Measurements from ENCODE around the gene ALDH2.
A peak's percentile ranks its signal among the peaks of the same experiment; 100 is the strongest.
"Not testable (repeated sequence)": the region's sequence is repeated elsewhere in the genome, so short reads cannot be mapped to it uniquely, and the experiment has no call there.

The ALDH2 gene

DNA sequence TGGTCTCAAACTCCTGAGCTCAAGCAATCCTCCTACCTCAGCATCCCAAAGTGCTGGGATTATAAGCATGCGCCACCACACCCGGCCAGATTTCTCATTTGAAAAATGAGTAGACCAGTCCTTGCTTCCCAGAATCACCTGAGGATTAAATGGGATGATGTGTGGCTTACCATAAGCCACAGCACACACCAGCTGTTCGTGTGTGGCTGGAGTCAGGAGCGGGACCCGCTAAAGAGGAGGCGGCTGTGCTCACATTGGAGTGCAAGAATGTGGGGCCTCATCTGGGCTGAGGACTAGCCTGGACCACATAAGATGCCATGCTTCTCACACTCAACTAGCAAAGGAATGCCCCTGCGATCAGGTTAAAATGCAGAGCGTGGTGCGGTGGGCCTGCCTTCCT lies 6.7 kb upstream of the ALDH2 start:
- no peak for DNase-seq

DNA sequence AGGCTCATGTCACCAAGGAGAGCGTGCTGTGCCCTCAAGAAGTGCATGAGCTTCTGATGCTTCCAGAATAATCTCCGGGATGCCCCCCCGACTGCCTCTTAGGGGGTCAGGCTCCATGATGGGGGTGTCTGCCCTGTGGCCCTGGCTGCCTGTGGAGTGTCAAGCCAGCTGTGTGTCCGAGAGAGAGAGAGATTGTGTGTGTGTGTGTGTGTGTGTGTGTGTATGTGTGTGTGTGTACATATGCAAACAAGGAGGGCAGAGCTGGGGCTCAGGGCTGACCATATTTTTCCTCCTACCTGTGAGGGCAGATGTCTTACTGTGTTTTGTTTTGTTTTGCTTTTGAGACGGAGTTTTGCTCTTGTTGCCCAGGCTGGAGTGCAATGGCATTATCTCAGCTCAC lies 5.6 kb upstream of the ALDH2 start:
- no peak for DNase-seq

DNA sequence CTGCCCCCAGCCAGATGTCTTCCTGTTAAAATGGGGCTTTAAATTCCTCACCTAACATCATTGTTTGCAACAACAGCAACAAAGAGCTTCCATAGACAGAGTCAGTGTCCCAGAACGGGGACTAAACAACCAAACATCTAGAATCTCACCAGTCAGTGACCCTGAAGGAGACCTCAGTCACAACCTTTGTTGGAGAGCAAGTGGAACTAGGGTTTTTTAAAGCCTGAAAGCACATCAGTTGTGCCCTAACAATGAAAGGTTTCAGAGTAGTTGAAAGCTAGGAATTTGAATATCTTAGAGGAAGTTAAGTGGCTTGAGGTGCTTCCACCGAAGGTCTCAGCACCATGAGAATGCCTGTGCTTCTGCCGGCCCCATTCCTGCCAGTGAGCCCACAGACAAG lies 5.0 kb upstream of the ALDH2 start:
- DNase-seq = no peak

DNA sequence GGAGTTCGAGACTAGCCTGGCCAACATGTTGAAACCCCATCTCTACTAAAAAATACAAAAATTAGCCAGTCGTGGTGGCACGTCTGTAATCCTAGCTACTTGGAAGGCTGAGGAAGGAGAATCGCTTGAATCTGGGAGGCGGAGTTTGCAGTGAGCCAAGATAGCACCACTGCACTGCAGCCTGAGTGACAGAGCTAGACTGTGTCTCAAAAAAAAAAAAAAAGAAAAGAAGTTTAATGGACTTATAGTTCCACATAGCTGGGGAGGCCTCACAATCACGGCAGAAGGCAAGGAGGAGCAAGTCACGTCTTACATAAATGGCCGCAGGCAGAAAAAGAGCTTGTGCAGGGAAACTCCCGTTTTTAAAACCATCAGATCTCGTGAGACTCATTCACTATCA lies 3.2 kb upstream of the ALDH2 start:
- not testable (repeated sequence) for DNase-seq

DNA sequence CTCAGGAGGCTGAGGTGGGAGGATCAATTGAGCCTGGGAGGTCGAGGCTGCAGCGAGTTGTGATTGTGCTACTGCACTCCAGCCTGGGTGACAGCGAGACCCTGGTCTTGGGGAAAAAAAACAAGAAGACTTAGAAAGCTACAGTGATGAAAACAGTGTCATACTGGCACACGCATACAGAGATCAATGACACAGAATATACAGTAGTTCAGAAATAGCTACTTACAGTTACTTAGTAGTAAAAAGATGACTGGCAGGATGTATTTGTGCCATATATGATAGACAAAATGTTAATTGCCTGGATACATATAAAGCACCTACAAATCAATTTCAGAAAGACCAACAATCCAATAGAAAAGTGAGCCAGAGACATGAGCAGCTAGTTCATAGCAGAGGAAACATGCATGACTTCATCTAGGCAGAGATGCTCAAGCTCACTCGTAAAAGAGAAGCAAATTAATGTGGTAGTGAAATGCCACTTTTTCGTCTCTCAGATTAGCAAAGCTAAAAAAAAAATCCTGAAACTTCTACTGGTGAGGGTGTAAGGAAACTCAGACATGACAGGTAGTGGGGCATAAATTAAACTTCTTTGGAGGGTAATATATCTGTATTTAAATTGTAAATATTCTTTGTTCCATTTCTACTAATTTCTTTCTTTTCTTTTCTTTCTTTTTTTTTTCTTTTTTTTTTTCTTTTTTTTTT lies 2.5 kb upstream of the ALDH2 start:
- DNase-seq = no peak

DNA sequence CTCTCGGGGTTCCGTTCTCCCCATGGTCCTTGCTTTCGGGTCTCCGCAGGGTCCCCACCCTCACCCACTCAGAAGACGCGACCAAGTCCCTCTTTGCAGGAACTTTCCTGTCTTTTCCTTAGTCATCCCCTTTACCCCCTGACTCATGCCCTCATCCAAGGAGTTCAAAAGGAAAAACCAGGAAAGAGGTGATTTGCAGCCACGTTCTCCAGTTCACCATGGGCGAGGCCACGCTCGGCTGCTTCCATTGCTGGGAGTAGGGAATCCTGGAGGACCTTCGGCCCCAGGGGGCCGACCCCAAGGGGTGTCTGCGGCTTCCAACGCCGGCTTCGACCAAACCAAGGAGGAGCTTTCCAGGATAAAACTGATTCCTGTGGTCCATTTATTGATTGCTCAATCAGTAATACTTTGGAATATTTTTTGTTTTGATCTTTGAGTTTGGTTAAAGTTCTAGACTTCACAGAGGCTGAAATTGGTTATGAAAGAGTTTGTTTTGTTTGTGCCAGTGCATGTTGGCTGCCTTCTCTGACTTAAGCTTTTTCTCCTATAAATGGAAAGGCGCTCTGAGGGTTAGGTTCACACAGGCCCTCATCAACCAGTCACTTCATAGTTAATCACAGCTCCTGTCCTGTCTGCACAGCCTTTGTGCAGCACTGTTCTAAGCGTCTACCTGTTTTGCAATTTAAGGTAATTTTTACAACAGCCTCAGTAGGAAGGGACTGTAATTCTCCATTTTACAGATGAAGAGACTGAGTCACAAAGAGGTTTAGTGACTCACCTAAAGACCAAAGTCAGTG lies 827 bp downstream of the ALDH2 start:
- no peak for DNase-seq

DNA sequence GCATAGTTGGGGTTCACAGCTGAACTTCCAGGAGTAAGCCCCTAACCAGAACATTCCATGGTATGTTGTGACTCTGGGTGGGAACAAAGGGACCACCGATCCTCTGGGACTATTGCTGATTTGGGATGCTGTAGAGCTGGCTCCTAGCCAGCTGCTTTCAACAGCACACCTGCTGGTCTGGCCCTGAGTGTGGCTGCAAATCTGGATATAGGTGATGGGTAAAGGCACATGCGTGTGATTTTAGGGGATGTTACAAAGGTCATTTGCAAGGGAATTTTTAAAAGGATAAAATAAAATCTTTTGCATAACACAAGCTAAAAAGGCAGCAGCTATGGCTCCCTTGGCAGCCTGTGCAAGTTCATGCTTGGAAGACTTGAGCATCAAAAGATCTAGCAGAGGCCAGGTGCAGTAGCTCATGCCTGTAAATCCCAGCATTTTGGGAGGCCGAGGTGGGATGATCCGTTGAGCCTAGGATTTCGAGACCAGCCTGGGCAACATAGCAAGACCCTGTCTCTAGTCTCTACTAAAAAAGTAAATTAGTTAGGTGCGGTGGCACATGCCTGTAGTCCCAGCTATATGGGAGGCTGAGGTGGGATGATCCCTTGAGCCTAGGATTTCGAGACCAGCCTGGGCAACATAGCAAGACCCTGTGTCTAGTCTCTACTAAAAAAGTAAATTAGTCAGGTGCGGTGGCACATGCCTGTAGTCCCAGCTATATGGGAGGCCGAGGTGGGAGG lies 1.6 kb downstream of the ALDH2 start:
- DNase-seq = no peak

DNA sequence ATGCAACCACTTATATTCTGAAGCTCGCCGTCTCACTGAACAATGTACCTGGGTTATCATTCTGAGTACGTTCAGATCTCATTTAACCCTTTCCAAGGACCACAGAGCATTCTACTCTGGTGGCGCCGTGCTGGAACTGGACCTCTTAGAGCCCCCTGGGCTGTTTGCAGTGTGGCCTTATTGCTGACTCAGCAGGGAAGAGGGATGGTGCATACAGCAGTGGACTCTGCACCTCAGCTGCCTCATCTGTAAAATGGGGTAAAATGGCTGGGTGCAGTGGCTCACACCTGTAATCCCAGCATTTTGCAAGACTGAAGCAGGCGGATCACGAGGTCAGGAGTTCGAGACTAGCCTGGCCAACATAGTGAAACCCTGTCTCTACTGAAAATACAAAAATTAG lies 2.9 kb downstream of the ALDH2 start:
- DNase-seq = no peak

DNA sequence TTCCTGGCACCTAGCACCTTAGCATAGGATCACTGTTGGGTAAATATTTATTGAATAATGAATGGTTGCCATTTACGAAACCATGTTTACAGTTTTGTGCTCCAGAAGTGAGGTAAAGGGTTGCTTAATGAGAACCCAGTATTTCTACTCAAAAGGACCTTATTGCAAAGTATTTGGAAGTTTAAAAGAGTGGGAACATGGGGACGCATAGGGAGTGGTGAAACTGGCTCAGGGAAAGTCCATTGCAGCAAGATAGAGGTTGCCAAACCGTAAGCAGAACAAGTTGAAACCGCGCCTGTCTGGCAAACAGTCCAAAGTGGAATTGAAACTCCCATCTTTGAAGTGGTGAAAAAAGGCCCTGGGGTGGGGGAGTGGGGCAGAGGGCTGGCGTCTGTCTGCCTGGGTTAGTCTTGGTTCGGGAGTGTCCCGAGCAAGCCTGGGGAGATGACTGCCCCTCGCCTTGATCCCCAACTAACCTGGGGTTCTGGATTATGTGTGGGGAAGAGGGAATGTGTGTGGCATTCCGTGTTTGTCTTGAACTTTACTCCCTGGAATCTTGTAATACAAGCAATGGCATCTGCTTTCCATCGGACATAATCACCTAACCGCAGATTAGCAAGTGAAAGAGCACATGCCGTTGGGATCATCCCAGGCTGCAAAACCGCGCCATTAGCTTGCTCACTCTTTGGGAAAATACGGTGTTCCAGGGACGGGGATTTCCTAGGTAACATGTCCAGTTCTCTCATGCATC lies 7.2 kb downstream of the ALDH2 start:
- DNase-seq = no peak

DNA sequence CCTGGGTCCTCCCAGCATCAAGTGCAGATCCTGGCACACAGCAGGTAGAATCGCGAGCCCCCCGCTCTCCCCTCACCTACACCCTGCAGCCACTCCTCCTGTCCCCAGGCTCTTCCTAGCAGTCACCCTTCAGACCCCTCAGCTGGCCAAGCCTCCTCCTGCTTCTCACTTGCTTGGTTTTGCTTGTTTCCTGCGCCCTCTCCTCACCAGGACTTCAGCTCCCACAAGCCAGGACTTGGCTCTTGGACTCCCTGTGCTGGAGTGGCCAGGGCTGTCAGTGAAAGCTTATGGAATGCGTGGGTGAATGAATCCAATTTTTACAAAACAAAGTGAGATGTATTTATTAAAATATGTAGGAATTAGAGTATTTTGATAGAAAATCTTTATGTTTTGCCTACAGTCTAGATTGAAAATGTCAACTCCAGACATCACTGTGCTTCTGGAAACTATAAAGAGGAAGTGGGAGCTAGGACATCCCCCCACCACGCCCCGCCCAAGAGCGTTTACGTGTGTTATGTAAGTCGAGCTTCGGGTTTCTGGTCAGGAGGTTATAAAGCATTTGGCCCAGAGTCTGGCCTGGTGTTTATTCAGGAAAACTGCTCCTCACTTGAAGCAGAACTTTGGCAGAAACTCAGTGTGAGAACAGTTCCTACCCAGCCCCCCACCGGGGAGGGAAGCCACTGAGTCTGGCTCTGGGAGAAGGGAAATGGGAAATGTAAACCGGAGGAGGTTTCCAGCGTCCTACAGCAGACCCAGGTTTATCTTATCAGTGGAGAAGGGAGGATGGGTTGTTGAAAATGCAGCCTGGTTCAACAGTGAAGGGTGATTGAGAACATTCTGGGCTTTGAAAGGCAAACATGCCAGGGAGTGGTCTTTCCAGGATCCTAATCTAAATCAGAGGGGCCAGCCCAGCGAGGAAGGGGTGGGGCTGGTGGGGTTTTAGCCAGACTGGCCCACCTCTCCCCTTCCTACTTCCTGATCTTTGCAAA lies 8.8 kb downstream of the ALDH2 start:
- peak; percentile 45 to 87 for DNase-seq

DNA sequence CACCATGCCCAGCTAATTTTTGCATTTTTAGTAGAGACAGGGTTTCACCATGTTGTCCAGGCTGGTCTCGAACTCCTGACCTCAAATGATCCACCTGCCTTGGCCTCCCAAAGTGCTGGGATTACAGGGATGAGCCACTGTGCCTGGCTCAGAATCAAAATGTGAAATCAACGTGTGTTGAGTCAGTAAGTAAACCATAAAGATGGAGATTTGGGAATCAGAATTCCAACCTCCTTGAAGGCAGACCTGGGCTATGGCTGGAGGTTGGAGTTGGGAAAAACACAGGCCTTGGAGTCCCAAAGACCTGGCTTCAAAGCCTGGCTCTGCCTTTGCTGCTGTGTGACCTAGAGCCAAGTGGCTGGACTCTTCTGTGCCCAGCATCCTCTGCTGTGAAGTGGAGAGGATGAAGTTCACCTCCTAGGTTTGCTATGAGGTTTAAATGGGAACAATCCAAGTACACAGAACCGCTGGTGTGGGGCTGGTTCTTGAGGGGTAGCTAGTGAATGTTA lies 10.2 kb downstream of the ALDH2 start:
- DNase-seq = no peak

DNA sequence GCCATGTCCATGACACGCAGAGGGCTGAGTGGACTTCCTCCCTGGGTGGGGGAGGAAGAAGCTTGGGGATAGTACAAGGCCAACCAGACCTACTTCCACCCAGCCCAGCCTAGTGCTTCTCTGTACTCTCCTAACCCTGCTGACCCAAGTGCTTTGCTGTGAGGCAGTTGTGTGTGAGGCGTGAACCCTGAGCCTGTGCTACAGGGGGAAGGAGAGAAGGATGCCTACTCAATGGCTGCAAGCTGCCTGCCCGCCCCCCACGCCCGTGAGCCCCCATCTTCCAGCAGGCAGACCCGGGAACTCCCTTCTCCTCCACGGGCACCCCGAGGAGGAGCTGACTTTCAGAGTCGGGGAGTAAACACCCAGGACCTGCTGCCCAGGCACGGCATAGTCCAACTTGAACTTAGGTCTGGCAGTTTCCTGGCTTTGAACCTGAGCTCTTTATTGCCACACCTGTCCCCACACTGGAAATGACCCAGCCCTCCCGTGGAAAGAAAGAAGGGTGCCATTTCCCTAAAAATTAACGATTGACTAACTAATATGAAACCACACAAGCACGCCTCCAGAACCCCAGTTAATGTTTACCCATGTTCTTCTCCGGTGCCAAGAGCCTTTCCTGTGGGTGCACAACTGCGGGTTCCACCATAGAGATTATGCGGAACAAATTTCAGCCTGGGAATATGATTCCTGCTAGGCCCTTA lies 10.8 kb downstream of the ALDH2 start:
- DNase-seq = no peak

DNA sequence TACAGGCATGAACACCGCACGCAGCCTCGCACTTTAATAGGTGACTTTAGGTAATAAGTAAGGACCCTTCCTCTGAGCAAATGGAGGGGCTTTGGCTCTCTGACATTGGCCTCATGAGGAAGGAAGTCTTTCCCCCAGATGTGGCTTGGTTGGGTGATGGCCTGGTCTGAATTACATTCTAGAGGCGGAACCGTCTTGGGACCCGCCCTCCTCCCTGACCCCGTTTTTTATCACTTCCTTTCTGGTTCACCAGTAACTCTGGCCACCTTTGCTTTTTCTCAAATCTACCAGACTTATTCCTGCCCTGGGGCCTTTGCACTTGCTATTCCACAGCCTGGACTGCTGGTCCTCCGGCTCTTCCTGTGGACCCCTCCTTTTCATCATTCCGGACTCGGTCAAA lies 13.4 kb downstream of the ALDH2 start:
- no peak for DNase-seq

DNA sequence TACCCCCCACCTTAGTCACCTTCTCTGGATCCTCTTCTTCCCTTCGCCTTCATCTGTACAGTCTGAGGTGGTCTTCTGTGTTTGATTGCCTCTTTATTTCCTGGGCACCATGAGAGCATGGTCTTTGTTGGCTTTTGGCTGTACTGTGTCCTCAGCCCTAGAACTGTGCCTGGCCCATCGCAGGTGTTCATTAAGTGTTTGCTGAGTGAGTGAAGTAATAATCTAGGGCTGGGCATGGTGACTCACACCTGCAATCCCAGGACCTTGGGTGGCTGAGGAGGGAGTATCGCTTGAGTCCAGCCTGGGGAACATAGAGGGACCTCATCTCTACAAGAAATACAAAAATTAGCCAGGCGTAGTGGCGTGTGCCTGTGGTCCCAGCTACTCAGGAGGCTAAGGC lies 13.9 kb downstream of the ALDH2 start:
- no peak for DNase-seq

DNA sequence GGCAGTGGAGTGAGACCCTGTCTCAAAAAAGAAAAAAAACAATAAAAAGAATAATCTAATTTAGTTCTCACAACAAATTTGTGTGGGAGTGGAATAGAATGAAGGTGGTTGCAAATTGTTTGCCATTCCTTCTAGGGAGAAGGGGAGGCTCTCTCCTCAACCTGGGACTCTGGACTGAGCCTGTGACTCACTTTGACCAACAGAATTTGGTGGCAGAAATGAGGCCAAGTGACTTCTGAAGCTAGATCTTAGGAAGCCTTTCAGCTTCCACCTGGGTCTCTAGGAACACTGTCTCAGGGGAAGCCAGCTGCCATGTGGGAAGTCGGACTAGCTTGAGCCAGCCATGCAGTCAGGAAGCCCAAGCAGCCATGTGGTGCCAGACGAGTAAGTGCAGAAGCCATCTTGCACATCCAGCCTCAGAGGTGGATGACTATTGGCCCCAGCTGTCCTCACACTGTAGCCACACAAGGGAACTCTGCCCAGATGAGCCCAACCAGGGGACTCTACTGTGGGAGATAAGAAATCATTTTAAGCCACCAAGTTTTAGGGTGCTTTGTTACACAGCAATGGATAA lies 14.4 kb downstream of the ALDH2 start:
- DNase-seq = no peak

DNA sequence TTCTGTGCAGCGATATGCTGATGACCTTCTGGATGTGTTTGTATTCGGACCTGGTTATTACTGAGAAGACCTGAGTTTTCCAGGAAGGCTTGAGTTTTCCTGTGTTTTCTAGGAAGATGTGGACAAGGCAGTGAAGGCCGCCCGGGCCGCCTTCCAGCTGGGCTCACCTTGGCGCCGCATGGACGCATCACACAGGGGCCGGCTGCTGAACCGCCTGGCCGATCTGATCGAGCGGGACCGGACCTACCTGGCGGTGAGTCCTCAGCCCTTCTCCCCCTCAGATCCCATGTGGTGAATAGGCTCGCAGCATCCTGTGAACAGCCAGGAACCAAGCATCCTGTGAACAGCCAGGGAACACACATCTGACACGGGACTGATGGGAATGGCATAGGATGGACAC lies 16.3 kb downstream of the ALDH2 start:
- DNase-seq = no peak

DNA sequence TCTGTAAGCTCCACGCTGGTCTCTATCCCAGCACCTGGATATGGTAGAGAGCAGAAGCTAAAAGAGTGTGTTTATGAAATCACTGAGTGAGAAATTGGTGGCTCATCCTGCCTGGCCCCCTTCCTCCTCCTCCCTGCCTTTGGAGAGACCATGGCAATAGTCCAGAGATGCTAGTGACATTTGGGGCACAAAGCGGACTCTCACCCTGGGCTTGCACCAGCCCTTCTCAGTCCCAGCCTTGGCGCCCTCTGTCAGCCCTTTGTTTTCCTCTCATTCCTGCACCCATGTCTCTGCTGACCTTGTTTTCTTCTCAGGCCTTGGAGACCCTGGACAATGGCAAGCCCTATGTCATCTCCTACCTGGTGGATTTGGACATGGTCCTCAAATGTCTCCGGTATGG lies 18.2 kb downstream of the ALDH2 start:
- no peak for DNase-seq

DNA sequence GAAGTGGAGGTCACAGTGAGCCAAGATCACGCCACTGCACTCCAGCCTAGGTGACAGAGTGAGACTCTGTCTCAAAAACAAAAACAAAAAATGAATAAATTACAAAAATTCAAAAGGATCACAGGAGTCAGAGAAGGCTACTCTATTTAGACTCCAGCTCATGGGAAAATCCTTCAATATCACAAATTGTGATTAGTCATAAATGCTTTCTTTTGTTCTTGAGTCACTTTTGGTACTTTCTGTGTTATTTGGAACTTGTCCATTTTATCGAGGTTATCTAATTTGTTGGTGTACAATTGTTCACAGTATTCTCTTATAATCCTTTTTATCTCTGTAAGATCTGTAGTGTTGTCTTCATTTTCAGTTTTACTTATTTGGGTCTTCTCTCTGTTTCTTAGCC lies 18.9 kb downstream of the ALDH2 start:
- no peak for DNase-seq

DNA sequence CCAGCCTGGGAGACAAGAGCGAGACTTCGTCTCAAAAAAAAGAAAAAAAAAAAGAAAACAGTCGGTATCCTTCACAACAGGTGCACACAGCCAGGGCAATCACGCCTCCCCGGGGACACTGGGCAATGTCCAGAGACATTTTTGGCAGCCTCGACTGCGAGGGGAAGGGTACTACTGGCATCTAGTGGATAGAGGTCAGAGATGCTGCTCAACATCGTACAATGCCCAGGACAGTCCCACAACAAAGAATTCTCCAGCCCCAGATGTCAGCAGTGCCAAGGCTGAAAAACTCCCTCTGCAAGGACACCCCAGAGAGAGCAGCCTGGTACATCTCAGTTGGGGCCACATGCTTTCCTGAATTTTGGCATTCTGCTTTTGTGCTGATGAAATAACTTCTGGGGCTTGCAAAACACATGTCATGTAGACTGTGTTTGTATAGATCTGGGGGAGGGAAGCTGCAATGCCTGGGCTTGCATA lies 21.5 kb downstream of the ALDH2 start:
- no peak for DNase-seq

DNA sequence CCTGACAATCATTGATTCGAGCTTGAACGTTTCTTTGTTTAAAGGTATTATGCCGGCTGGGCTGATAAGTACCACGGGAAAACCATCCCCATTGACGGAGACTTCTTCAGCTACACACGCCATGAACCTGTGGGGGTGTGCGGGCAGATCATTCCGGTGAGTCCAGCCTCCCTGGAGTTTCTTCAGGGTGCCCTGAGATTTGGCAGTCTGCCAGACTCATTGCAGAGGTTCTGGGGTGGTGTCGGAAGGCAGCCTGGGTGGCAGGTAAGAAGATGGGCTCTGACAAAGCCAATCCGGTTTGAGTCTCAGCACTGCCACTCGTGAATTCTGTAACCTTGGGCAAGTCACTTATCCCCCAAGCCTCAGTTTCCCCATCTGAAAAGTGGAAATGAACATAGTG lies 23.0 kb downstream of the ALDH2 start:
- DNase-seq = no peak

DNA sequence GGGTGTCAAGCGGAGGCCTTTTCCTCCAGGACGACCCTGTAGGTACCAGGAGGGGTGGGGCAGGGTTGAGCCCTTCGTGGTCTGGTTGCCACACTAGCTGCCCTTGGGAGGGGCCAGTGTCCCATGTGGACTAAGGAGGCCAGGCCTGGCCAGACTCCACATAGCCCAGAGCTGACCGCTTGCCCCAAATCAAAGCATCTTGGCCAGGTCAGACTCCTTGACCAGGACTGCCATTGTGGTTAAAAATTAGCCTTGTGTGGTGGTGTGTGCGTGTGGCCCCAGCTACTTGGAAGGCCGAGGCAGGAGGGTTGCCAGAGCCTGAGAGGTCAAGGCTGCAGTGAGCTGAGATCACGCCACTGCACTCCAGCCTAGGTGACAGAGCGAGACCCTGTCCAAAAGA lies 24.8 kb downstream of the ALDH2 start:
- no peak for DNase-seq
